ENCODE measurements around the gene MYO9B. TPM values are rescaled to one million over a fixed set of nuclear protein-coding genes. Genes with fewer than 3 reads are reported as not detected.

Gene MYO9B
- total RNA-seq, 1 experiment from 2014 or later, result 58.6 TPM

- no peak overlapping the region for H2BK120ac ChIP-seq (ENCODE audit: low read depth, low read length, poor library complexity, severe bottlenecking)
- no peak overlapping the region for H4K91ac ChIP-seq (ENCODE audit: insufficient read length, low read depth, low read length)
- WGBS (ENCODE audit: extremely low coverage, insufficient read length, low lambda C conversion rate), result no CpG with 5 or more reads among the region's 26 CpGs
- H3K23me2 ChIP-seq (ENCODE audit: insufficient read length, low read depth, low read length, poor library complexity, severe bottlenecking), result no peaks in the 10 kb centered on the region
- H3K4ac ChIP-seq (ENCODE audit: low read depth, low read length), result no peak overlapping the region
- Mint-ChIP-seq H3K27ac (no peak overlapping the region), H3K36me3 (ENCODE audit: insufficient read depth in 1 of 3, low read depth in 3 of 3) (peaks cover 37 to 49% (median 40%) of the 10 kb centered on the region in 3 experiments), H3K4me1 (no peaks in the 10 kb centered on the region), H3K9me3 (no peaks in the 10 kb centered on the region), H3K27me3 (ENCODE audit: low read depth) (no peaks in the 10 kb centered on the region), H3K4me3 (no peak overlapping the region)
- H4K8ac ChIP-seq (replicated peaks; ENCODE audit: insufficient read length, low read depth, low read length), result no peak overlapping the region
- H2AFZ ChIP-seq (ENCODE audit: low read length), result no peak overlapping the region
- H2BK20ac ChIP-seq (ENCODE audit: low read depth, low read length, poor library complexity, severe bottlenecking), result no peak overlapping the region
- DNase-seq, result no peak
- H3T11ph ChIP-seq (ENCODE audit: low read length), result no peak overlapping the region
- no peaks in the 10 kb centered on the region for H3K79me1 ChIP-seq (ENCODE audit: insufficient read depth, low read depth, low read length, poor library complexity, severe bottlenecking)
- H3K4me2 ChIP-seq (ENCODE audit: insufficient read depth, insufficient read length, low read length), result no peak overlapping the region
- H3K56ac ChIP-seq (ENCODE audit: insufficient read length, low read depth, low read length), result no peak overlapping the region
- no peak overlapping the region for H2BK12ac ChIP-seq (ENCODE audit: insufficient read length, low read depth, low read length)
- H2BK15ac ChIP-seq (ENCODE audit: low read depth, low read length), result no peak overlapping the region
- H3K4me1 ChIP-seq (ENCODE audit: insufficient read depth, low read length), result no peaks in the 10 kb centered on the region
- no peak overlapping the region for H3K27ac ChIP-seq (ENCODE audit: insufficient read length, low read depth, low read length)
- H2BK5ac ChIP-seq (ENCODE audit: insufficient read length, low read length), result no peak overlapping the region
- no peak overlapping the region for H3K9ac ChIP-seq (ENCODE audit: extremely low read depth, insufficient read length, low read length)
- no peak overlapping the region for H3K18ac ChIP-seq (ENCODE audit: insufficient read length, low read depth, low read length)
- H3K27me3 ChIP-seq (ENCODE audit: insufficient read depth, low read length), result no peaks in the 10 kb centered on the region
- H3K79me2 ChIP-seq (ENCODE audit: insufficient read depth, low read length), result no peaks in the 10 kb centered on the region
- H3K23ac ChIP-seq (ENCODE audit: insufficient read length, low read depth, low read length), result no peak overlapping the region
- peaks cover 4% of the 10 kb centered on the region for H4K20me1 ChIP-seq (ENCODE audit: control insufficient read depth, insufficient read depth, insufficient read length)
- TF ChIP-seq CTCF (conservative IDR thresholded peaks at IDR 0.05), result no peak
- no peak overlapping the region for H2AK5ac ChIP-seq (ENCODE audit: insufficient read length, low read length)
- no peak overlapping the region for H3K14ac ChIP-seq (ENCODE audit: insufficient read depth, low read length)
- H3K9me3 ChIP-seq (ENCODE audit: control insufficient read depth, low read depth, low read length), result no peaks in the 10 kb centered on the region
- H4K5ac ChIP-seq (ENCODE audit: insufficient read length, low read depth, low read length), result no peak overlapping the region
These were observed 117.2 kb downstream of the MYO9B start for GRCh38 chr19:17192751-17193150.
